Kidney (tissue), 22 donors: Measurements from ENCODE around the gene GPI. TPM values are rescaled to one million over a fixed set of nuclear protein-coding genes. Genes with fewer than 3 reads are reported as not detected.

Experiments
- DNase-seq, 5 donors: peaks; one replicate each; pipeline ENCODE4 v3.0.0-alpha.2; 2013 to 2020
- FAIRE-seq: peaks from 2 replicates; lab custom pipeline; 2012; peaks lifted over from hg19 to GRCh38; lab: Jason Lieb, UNC
- H3K27ac ChIP-seq, 2 donors: one replicate each; pipeline ENCODE4 v1.7.0; 2013; ENCODE audit warnings: low read depth in 2 of 2, low read length in 2 of 2, inconsistent platforms in 1 of 2
- H3K27me3 ChIP-seq: one replicate; pipeline ENCODE4 v1.7.1; 2013; ENCODE audit warnings: low read length, inconsistent platforms; ENCODE audit not compliant: control insufficient read depth, insufficient read depth
- H3K36me3 ChIP-seq, 3 donors: one replicate each; pipeline versions ENCODE4 v1.7.0 to v1.7.1; 2013; ENCODE audit warnings: low read length in 3 of 3, control low read depth in 1 of 3, inconsistent platforms in 1 of 3; ENCODE audit not compliant: insufficient read depth in 3 of 3, control insufficient read depth in 2 of 3
- H3K4me1 ChIP-seq, 3 donors: one replicate each; pipeline versions ENCODE4 v1.7.0 to v1.7.1; 2013; ENCODE audit warnings: low read length in 3 of 3, inconsistent platforms in 1 of 3, low read depth in 1 of 3; ENCODE audit not compliant: control insufficient read depth in 2 of 3, insufficient read depth in 2 of 3
- H3K4me3 ChIP-seq, 3 donors: one replicate each; pipeline versions ENCODE4 v1.7.0 to v1.8.1; 2013; ENCODE audit warnings: low read length in 3 of 3, control low read depth in 1 of 3, inconsistent platforms in 1 of 3
- H3K9ac ChIP-seq, 3 donors: one replicate each; pipeline versions ENCODE4 v1.7.0 to v1.7.1; 2013; ENCODE audit warnings: low read length in 3 of 3, control low read depth in 1 of 3, inconsistent platforms in 1 of 3
- H3K9me3 ChIP-seq, 3 donors: one replicate each; pipeline versions ENCODE4 v1.7.0 to v1.7.1; 2013; ENCODE audit warnings: low read length in 3 of 3, control low read depth in 1 of 3, inconsistent platforms in 1 of 3; ENCODE audit not compliant: control insufficient read depth in 2 of 3, insufficient read depth in 1 of 3
- intact Hi-C: fragments of 100-400 bp; cut with DNase I; formaldehyde crosslinking; loops from one replicate; pipeline ENCODE4 v1.11.1; 2022
- long read RNA-seq, 10 donors: library from polyadenylated mRNA in 1 of 10; unstranded in 1 of 10; transcript quantifications; one replicate each; pipeline ENCODE4 v2.0.0 and lab custom pipeline, GENCODE V29; 2021 to 2026
- polyA plus RNA-seq: library from polyadenylated mRNA; stranded (reverse); fragments of 350-450 nt; fragmentation: Illumina TruSeq; extraction: RNeasy Lipid Tissue Mini Kit (QIAGEN cat#74804); gene quantifications from one replicate; pipeline ENCODE4 v1.2.3, GENCODE V29; 2014; ENCODE audit warnings: low read depth, low replicate concordance; ENCODE audit not compliant: insufficient read depth
- total RNA-seq: library from RNA; stranded (reverse); fragmentation: NEBNext Ultra II Directional; extraction: Animal tissue kit (Norgen Biotek cat#: 25700); gene quantifications from one replicate; pipeline ENCODE4 v1.2.1, GENCODE V29; 2021
- TF ChIP-seq, protein P1 (sequence below): IDR thresholded peaks from 3 replicates; pipeline ENCODE4 v1.5.1; 2012; ENCODE audit warnings: mild to moderate bottlenecking, moderate library complexity, borderline replicate concordance; ENCODE audit not compliant: insufficient read depth; ENCODE audit errors: extremely low read depth
- donor health status: control.
- donor health status: control.
- donor health status: control.
- donor health status: control.
- donor health status: control.
- donor health status: DM: yes; HTN: yes; CAD: no.
- donor health status: Normal renal cell carcinoma (clear cell type).

The GPI gene
- total RNA-seq (257 TPM), polyA plus RNA-seq (315 TPM)
- long read RNA-seq, donor 1, full-length matches to known transcripts, result 25 of 31 reads
- long read RNA-seq, donor 1, partial matches to known transcripts, result 6 of 31 reads
- long read RNA-seq, donor 1, other reads (novel, unspliced or antisense), result 0 of 31 reads
- long read RNA-seq, donor 2, full-length matches to known transcripts, result 29 of 34 reads
- long read RNA-seq, donor 2, partial matches to known transcripts, result 5 of 34 reads
- long read RNA-seq, donor 2, other reads (novel, unspliced or antisense), result 0 of 34 reads
- long read RNA-seq, donor 3, full-length matches to known transcripts, result 62 of 69 reads
- long read RNA-seq, donor 3, partial matches to known transcripts, result 7 of 69 reads
- long read RNA-seq, donor 3, other reads (novel, unspliced or antisense), result 0 of 69 reads
- long read RNA-seq, donor 4, full-length matches to known transcripts, result 27 of 27 reads
- long read RNA-seq, donor 4, partial matches to known transcripts, result 0 of 27 reads
- long read RNA-seq, donor 4, other reads (novel, unspliced or antisense), result 0 of 27 reads
- long read RNA-seq, donor 5, result 0 reads
- long read RNA-seq, donor 6, full-length matches to known transcripts, result 12 of 12 reads
- long read RNA-seq, donor 6, partial matches to known transcripts, result 0 of 12 reads
- long read RNA-seq, donor 6, other reads (novel, unspliced or antisense), result 0 of 12 reads
- long read RNA-seq, donor 7, full-length matches to known transcripts, result 119 of 174 reads
- long read RNA-seq, donor 7, partial matches to known transcripts, result 48 of 174 reads
- long read RNA-seq, donor 7, other reads (novel, unspliced or antisense), result 7 of 174 reads
- long read RNA-seq, donor 8, full-length matches to known transcripts, result 15 of 21 reads
- long read RNA-seq, donor 8, partial matches to known transcripts, result 6 of 21 reads
- long read RNA-seq, donor 8, other reads (novel, unspliced or antisense), result 0 of 21 reads
- long read RNA-seq, donor 9, full-length matches to known transcripts, result 16 of 16 reads
- long read RNA-seq, donor 9, partial matches to known transcripts, result 0 of 16 reads
- long read RNA-seq, donor 9, other reads (novel, unspliced or antisense), result 0 of 16 reads
- long read RNA-seq, donor 10, full-length matches to known transcripts, result 38 of 43 reads
- long read RNA-seq, donor 10, partial matches to known transcripts, result 5 of 43 reads
- long read RNA-seq, donor 10, other reads (novel, unspliced or antisense), result 0 of 43 reads

GRCh38 chr19:34364830-34365462 lies at the start of gene GPI:
GPI (plus strand) TSS chr19:34365196; CDS start chr19:34365267, 71 bp downstream.
- peaks cover 0 to 22% (median 4%) of the 10 kb centered on the region in 3 donors for H3K4me1 ChIP-seq
- H3K36me3 ChIP-seq, result peaks cover 2 to 19% (median 11%) of the 10 kb centered on the region in 3 donors
- DNase-seq (peak; percentile 70 to 86 (median 75)), FAIRE-seq (no peak)
- H3K9ac ChIP-seq, result peak within 1 kb of the TSS; percentile 22 to 82 (median 52)
- H3K9me3 ChIP-seq, result no peaks in the 10 kb centered on the region
- H3K27ac ChIP-seq, result peak within 1 kb of the TSS; percentile 71 to 73
- H3K4me3 ChIP-seq, result peak within 1 kb of the TSS; percentile 72 to 89 (median 78)
- intact Hi-C loops, result no loop called here
- TF ChIP-seq, protein P1, sequence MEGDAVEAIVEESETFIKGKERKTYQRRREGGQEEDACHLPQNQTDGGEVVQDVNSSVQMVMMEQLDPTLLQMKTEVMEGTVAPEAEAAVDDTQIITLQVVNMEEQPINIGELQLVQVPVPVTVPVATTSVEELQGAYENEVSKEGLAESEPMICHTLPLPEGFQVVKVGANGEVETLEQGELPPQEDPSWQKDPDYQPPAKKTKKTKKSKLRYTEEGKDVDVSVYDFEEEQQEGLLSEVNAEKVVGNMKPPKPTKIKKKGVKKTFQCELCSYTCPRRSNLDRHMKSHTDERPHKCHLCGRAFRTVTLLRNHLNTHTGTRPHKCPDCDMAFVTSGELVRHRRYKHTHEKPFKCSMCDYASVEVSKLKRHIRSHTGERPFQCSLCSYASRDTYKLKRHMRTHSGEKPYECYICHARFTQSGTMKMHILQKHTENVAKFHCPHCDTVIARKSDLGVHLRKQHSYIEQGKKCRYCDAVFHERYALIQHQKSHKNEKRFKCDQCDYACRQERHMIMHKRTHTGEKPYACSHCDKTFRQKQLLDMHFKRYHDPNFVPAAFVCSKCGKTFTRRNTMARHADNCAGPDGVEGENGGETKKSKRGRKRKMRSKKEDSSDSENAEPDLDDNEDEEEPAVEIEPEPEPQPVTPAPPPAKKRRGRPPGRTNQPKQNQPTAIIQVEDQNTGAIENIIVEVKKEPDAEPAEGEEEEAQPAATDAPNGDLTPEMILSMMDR, result no peak
- no peaks in the 10 kb centered on the region for H3K27me3 ChIP-seq

- Histone ChIP-seq H3K4me3 (no peak overlapping the region), H3K4me1 (peaks cover 0 to 22% (median 21%) of the 10 kb centered on the region in 3 donors), H3K27ac (peak overlapping the region in 1 of 2 donors; percentile 20), H3K36me3 (no peaks in the 10 kb centered on the region), H3K9me3 (no peaks in the 10 kb centered on the region), H3K9ac (no peak overlapping the region), H3K27me3 (no peaks in the 10 kb centered on the region)
- FAIRE-seq (no peak), DNase-seq (no peak)
- intact Hi-C loops, result no loop called here
- TF ChIP-seq, protein P1, result no peak
Observed at GRCh38 chr19:34316247-34316646, 48.7 kb upstream of the GPI start.

GRCh38 chr19:34316741-34317301 lies 48.2 kb upstream of the GPI start:
- Histone ChIP-seq H3K36me3 (peaks cover 0 to 3% (median 0%) of the 10 kb centered on the region in 3 donors), H3K9me3 (no peaks in the 10 kb centered on the region), H3K27me3 (no peaks in the 10 kb centered on the region), H3K4me1 (peaks cover 0 to 22% (median 21%) of the 10 kb centered on the region in 3 donors), H3K4me3 (no peak overlapping the region), H3K27ac (peak overlapping the region; percentile 15 to 44), H3K9ac (no peak overlapping the region)
- intact Hi-C loops, result no loop called here
- FAIRE-seq (no peak), DNase-seq (no peak)
- TF ChIP-seq, protein P1, result no peak
